HG03469 (cell line): Measurements from ENCODE around the gene DTWD1.
"Not testable (repeated sequence)": the region's sequence is repeated elsewhere in the genome, so short reads cannot be mapped to it uniquely, and the experiment has no call there.

Source experiments
- ATAC-seq: cut with Tn5 transposase; IDR thresholded peaks from one replicate; pipeline ENCODE4 v1.9.1; 2021; ENCODE audit warnings: mild to moderate bottlenecking, moderate library complexity, moderate number of reproducible peaks; ENCODE audit not compliant: unreplicated experiment

Gene DTWD1

DNA sequence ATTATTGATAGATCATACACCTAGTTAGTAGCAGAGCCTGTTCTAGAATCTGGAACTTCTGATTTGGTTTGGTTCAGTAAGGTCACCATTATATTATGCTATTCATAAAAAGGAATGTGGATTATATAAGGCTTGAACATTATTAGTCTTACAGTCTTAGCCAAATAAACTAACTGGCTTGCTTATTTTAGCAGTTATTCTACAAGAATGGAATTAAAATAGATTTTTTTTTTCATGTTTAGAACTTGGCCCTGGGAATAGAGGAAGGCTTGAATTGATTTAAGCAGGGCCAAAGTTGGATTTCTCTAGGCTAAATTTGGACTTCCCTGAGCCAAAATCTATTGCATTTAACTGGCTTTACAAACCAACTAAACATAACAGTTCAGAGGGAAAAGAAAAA is 24.4 kb downstream of the DTWD1 start:
- no peak for ATAC-seq

- no peak for ATAC-seq
Measured at GRCh38 chr15:49645941-49646340, 25.1 kb downstream of the DTWD1 start.

GRCh38 chr15:49646891-49647290 is 26.0 kb downstream of the DTWD1 start:
- ATAC-seq, result no peak

GRCh38 chr15:49649987-49650386 is 29.1 kb downstream of the DTWD1 start:
- ATAC-seq, result no peak

DNA sequence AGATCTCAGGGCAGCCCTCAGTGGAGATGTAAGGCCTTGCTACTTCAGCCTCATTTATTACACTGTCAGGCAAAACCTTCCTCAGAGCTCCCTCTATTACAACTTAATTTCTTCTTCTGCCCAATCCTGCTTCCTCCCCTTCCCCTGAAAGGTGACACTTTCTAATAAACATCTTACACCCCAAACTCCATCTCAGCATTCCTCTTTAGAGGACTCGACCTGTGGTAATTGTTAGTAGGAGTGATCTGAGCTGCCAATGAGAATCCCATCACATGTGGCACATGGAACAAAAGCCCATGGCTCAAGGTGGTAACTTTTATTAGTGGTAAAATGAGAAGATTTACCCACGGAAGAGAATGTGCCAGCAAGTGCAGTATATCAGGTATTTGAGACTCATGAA is 29.8 kb downstream of the DTWD1 start:
- no peak for ATAC-seq

DNA sequence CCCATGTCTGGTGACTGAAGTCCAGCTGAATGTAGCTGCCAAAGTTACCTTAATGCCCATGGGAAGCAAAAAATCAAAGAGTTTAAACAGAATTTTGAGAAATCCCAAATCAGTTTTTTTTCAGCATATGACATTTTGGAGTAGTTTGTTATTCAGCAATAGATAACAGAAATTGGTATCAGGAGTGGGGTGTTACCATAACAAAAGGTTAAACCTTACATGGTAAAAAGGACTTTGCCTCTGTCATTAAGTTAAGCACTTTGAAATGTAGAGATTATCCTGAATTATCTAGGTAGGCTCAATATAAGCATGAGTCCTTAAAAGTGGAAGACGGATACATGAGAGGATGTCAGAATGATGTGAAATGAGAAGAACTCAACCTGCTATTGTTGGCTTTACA is 32.1 kb downstream of the DTWD1 start:
- ATAC-seq, result no peak

GRCh38 chr15:49656734-49657133 is 35.9 kb downstream of the DTWD1 start:
- no peak for ATAC-seq

DNA sequence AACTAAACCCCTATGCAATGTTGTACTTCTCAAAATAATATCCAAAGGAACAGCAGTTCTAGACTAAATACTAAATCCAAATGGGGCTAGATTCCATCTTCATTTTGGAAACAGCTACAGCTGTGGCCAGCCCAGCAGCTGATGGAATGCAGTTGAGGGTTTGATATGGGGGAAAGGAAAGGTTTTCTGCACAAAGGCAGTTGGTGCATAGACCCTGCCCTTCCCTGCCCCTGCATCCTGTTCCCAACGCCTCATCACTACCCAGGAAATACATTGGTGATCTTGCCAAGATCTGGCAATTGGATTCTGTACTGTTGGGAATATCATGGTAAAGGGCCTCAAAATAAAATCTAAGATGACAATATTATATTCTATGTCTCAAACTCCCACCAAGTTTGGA is 43.9 kb downstream of the DTWD1 start:
- ATAC-seq, result no peak

GRCh38 chr15:49666486-49666885 is 45.6 kb downstream of the DTWD1 start:
- not testable (repeated sequence) for ATAC-seq

- ATAC-seq, result no peak
Measured at GRCh38 chr15:49669288-49669687, 48.4 kb downstream of the DTWD1 start.

DNA sequence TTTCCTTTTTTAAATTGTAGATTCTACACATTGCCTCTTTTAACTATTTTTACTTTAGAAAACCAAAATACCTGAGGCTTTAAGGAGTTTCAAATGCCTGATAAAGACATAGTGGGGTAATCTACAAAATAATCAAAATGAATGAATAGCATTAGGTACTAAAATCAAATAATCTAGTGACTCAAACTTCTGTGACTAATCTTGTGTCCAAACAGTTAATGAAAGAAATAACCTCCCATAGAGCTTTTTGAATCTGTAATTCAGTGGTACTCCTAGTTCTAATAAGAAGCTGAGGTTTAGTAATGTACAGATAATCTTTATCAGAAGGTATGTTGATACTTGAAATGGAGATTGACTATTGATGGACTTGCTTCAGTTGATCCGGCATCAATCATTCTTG is 53.0 kb downstream of the DTWD1 start:
- ATAC-seq, result no peak

GRCh38 chr15:49674370-49674769 is 53.5 kb downstream of the DTWD1 start:
- ATAC-seq, result no peak

- ATAC-seq, result no peak
Measured at GRCh38 chr15:49675041-49675440, 54.2 kb downstream of the DTWD1 start.

DNA sequence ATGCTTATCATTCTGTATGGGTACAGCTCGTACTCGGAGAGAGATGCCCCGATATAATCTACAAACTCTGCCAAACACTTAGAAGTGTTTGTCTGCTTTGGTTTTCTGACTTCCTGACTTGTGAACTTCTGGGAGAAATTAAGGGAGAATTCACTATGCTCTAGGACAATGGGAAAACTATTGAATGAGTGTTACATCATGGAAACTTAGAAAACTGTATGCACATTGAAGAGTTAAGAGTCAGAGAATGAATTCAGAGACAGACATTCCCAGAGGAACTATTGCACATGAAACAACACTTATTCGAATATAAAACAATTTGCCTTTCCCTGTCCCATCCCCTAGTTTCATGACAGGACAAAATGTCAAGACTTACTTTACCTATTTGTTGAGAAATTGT is 57.8 kb downstream of the DTWD1 start:
- no peak for ATAC-seq

DNA sequence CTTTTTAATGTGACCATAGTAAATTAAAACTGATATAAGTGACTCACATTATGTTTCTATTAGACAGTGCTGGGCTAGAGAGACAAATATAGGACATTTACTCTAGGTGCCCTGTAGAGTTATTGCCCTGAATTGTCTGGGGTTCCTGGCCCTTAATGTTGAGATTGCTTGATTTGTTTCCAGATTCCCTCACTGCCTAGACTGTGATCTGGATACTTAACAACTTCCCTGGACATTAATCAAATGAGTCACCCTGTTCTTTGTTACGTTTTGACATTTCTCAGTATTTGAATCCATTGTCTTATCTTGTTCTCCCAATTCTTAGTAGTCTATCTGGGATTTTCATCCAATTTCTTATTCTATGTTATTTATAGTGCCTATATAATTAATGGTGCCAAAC is 65.8 kb downstream of the DTWD1 start:
- no peak for ATAC-seq

DNA sequence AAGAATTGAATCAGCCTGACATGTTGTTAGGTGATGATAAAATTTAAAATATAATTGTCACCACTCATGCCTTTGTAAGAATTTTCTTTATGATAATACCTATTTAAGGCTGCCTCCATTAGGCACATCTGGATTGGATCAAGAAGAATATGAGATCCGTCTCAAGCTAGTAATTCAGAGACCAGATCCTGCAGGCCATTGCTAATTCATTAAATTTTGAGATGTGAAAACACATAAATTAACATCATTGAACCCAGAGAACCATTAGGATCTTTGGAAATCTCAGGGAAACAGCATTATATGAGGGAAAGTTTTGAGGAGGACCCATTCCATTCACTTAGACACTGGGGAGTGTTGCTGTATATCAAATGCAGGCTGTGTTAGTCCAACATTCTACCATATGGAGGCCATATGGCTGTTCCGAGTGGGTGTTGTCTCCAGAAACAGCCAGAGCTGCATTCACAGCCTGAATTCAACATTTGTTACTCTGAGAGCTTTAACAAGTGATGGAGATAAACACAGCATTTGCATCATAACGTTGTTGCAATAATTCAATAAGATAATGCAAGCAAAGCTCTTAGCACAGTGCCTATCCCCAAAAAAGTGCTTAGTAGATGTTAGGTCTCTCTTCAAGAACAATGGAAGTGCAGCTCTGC is 67.4 kb downstream of the DTWD1 start:
- no peak for ATAC-seq

DNA sequence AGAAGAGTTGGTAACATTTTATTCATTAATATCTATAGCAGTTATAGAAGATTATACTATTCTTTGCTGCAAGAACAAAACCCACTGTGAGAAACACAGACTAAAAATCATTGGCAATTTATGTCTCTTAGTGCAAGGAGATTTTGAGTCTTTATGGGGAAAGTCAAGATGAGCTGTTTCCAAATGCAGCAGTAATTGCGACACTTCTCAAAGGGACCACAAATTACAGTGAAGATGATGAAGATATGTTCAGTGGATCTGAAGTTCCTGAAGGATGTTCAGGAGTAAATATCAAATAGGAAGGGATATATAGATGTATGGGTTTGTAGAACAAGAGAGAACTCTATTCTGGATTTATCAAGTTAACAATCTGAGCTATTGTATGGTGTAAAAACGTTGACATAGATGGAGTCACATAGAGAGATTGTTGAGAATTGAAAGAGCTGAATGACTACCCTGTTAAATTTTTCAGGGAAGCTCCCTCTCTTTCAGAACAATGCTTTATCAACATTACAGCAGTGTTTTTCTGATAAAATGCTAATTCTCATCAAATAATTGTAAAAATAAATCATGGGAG is 71.8 kb downstream of the DTWD1 start:
- no peak for ATAC-seq

GRCh38 chr15:49693498-49693897 is 72.7 kb downstream of the DTWD1 start:
- no peak for ATAC-seq

DNA sequence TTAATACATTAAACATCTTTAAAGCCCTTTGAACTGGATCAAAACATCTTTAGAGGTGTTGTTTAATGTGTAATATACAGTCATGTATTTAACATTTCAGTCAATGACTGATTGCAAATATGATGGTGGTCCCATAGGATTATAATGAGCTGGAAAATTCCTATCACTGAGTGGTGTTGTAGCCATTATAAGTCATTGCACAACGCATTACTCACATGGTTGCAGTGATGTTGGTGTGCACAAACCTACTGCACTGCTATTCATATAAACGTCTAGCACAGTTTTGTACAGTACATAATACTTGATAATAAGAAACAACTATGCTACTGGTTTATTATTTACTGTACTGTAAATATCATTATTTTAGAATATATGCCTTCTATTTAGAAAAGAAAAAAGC is 75.6 kb downstream of the DTWD1 start:
- ATAC-seq, result no peak

- no peak for ATAC-seq
Measured at GRCh38 chr15:49697121-49697520, 76.3 kb downstream of the DTWD1 start.

GRCh38 chr15:49702982-49703381 is 82.1 kb downstream of the DTWD1 start:
- not testable (repeated sequence) for ATAC-seq
